GM19193 (cell line): ENCODE results near the gene ZIC4.

Experiments used
- POLR2A ChIP-seq: IDR thresholded peaks from 4 replicates; pipeline ENCODE4 v1.6.1; 2011; ENCODE audit not compliant: insufficient read depth, insufficient read length; ENCODE audit errors: extremely low read depth

Gene ZIC4

DNA sequence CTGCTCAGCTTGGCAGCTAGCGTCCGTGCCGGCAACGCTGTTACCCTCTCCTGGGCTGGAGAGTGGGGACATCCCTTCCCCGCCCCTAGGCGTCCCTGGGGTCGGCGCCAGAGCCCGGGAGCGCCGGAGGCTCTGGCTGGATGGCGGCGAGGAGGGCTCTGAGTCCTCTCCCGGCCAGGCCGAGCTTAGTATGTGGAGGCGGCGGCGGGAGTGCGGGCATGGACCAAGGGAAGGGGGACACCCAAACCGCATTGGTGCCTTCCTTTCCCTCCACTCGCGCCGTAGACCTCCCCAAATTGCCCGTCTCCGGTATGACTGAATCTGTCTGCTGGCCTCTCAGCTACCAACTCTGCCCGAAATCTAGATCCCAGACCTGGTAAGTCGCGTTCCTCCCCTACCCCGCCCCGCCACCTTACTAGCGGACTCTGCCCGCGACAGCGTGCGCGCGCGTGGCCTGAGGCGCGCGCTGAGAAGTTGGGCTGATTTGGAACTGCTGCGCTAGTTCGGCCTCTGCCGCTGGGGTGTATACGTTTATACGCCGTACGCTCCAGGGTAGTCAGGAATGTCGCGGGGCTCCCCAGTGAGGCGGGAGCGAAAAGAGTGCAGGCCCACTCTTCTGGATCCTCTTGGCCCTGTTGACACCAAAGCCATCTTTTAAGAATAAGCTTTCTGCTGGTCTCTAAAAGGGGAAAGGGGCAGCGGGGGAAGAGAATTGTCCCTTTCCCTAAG lies 15.0 kb upstream of the ZIC4 start:
- no peak for TF ChIP-seq POLR2A

DNA sequence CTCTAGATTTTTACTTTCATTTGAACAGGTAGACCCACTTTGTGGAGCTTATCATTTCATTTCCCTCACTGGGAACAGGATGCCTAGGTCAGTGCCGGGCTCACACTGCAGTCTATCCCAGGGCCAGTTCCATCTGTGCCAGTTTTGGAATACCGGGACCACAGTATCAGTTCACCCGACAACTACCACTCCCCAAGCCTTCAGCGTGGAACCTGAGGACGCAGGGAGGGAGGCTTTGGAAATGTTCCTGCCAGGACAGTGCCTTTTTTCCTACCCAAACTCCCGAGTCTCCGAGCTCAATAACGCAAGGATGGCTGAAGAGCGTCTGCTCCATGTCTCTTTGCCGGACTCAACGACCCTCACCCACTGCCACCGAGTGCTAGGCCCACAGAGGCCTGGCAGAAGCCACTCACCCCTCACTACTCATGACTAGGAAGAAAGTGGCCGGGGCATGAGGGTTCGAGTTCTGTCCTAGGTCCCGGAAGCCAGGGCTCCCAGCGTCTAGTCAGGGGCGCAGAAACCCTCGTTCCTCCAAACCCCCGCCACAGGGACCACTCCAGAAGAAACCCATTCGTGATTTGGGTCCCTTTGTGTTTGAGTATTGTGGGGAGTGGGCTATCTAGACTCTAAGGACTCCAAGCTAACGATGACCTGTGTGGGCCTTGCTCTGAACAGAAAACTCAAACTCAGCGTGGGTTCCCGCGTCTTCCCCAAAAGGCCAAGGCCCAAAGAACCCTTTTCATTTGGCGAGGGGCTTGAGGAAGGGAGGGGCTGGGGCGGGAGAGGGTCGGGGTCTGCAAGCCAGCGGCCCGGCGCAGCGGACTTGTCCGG lies 14.2 kb upstream of the ZIC4 start:
- no peak for TF ChIP-seq POLR2A

DNA sequence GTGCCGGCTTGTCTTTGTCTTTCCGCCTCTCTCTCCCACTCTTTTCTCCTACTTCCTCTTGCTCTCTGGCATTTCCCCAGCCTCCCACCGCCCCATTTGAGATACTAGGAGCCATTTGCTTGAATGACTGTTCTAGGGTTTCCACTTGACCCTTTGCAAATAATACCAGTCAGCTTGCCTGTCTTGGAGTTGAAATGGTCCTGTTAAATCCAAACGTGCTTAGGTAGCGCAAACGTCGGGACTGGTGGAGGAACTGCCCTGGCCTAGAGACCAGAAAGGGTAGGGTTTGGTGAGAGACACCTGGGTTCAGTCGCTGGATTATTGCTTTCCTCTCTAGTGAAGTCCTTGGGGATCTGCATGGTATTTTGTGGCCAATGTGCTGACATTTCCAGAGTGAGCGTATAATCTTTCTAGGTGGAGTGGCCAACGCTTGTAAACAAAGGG lies 13.5 kb upstream of the ZIC4 start:
- no peak for TF ChIP-seq POLR2A

DNA sequence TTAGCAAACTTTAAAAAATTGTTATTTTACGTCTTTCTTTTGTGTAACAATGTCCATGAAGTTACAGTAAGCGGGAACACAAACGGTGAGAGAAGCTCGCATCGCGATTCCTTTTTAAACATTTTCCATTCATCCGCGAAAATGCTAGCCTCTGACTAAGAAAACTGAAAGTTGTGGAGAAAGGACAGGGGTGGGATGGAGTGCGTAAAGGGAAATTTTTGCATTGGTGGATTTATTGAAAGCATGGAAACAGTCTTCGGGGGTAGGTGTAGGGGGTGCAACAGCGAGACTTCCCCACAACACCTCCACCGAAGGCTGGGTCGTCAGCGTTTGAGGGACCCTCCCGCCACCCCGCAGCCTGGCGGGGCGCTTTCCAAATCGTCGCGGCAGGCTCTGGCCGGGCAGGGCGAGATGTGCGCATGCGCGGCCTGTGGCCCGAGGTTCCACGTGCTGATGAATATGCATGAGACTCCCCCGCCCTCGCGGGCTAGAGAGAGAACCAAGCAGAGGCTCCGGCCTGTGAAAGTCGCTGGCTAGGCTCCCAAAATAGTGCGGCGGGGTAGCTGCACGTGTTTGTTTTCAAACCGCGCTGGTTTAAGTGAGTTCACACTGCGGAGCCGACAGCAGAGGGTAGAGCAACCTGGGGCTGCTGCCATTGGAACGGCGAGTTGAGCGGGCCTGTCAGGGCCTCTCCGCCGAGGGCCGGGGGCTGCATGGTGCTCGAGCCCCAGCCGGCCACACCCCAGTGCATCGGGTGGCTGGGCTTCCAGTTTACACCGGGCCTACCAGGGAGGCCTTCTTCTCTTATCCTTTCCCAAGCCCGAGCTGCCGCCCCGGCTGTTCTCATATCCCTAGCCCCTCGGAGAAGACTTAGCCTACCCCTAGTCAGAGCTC lies 12.7 kb upstream of the ZIC4 start:
- no peak for TF ChIP-seq POLR2A

DNA sequence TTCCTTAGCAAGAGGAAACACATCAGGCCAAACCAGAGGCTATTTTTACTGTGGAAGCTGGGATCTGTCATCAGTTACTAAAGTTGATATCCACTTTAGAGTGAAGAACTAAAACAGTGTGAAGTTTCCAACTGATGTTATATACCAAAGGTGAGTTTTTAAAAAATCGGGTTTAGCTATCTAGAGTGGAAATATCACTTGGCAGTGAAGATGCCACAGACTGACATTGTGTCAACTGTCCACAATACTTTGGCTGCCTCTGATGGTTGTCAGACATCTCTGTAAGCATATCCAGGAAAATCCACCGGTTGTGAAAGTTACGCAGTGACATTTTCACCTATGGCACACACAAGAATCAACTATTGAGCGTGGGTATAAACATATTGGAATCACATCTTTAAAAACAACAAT lies 12.0 kb upstream of the ZIC4 start:
- TF ChIP-seq POLR2A, result no peak

DNA sequence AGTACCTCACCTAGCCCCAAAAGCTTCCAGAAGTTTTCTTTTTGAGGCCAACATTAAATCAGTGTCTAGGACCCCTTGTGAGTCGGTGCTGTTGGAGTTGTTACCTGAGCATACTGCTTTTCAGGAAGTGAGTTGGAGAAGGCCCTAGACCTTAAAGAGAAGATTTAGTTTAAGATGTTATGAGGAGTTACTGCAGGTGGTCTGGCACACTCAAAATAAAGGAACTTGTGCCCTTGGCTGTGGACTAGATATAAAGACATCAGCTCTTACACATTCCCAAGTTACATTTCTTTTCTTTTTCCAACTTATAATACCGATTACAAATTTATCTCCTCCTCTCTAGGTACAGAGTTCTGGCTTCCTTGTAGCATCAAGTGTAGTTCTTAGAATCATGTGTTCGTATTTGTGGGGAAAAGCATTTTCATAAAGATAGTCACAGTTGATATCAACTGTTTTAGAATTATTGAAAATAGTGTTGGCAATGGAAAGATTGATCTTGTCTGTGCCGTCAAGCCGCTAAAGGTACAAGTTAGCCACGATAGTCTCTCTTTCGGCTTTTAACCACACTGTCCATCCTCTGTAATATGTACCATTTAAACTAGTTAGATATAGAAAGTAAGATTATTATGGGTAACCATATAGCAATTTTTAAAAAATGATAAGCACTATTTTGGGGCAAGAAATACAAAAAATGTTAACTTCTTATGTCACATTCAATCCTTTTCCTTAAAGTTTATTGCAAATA lies 11.4 kb upstream of the ZIC4 start:
- TF ChIP-seq POLR2A, result no peak

DNA sequence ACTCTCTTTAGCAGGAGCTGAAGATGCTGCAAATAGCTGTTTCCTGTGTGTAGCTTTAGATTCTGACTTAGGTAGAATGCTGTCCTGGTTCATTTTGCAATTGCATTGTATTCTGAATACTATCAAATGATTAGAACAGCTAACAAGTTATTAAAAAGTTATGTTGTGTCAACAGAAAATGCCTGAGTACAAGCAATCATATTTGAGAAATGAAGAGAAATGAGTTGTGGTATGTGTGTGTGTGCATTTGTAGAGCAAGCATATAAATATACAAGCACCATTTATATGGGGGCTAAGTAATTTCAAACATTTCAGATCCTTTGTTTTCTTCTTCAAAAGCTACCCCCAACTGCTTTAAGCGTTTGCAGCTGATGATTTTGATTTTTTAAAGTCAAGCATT lies 10.6 kb upstream of the ZIC4 start:
- TF ChIP-seq POLR2A, result no peak

DNA sequence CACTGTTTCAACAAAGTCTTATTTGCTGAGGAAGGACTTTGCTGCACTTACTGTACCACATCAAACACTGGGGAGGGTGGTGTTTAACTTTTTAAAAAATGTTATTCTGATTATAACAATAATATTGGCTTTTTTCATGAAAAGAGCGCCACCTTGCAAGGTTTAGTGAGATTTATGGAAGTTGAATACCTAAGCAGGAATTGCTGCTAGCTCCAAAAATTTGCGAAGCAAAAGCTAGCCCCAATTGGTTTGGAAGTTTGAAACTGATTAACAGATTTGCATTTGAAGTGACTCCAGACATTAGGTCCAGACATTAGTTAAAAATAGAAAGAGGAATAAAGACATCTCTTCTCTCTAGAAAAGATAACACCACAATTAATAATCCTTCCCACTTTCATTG lies 9.5 kb upstream of the ZIC4 start:
- no peak for TF ChIP-seq POLR2A

DNA sequence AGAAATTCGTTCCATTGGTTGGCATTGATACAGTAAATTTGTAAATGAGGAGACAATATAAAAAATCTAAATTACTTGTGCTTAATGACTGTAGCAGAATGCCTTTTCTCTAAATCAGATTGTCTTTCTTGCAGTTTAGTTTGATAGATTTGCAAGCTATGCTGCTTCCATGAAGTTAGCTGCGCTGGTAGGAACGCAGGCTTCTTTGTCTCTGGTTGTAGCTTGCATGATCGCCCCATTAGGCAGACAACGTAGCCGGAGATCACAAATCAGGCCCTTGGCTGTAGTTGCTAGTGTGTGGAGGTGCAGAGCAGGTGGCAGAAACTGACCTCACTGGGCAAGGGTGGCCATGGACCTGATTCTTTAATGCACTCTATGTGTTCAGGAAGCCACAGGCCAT lies 8.9 kb upstream of the ZIC4 start:
- TF ChIP-seq POLR2A, result no peak

DNA sequence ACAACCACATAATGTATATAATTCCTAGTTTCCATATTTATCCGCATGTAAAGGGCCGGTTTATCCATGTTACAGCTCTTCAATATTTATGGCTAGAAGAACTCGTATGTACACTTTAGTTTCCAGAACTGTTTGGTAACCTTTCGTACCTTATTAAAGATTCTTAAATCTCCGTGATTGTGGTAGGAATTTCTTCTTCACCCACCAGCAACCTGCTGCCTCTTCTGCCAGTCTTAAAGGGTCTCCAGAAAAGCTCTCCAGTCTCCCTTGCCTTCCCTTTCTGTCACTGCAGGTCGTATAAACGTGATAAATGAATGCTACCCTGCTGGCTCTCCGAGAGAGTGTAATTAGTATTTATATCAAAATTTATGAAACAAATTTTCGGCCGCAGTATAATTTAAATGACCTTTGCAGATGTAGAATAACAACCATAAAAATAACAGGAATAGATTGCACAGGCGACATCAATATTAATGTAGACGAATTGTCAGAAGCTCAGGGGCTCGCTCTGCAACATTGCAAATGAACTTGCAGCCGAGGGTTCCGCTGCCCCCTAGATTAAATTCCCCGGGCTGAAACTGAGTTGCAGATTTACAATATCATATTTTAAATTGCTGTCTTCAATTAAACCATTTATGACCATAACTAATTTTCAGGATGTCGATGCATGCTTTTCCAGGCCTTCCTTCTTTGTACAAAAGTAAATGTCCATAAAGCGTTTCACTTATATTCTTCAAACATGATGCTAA lies 8.2 kb upstream of the ZIC4 start:
- no peak for TF ChIP-seq POLR2A

DNA sequence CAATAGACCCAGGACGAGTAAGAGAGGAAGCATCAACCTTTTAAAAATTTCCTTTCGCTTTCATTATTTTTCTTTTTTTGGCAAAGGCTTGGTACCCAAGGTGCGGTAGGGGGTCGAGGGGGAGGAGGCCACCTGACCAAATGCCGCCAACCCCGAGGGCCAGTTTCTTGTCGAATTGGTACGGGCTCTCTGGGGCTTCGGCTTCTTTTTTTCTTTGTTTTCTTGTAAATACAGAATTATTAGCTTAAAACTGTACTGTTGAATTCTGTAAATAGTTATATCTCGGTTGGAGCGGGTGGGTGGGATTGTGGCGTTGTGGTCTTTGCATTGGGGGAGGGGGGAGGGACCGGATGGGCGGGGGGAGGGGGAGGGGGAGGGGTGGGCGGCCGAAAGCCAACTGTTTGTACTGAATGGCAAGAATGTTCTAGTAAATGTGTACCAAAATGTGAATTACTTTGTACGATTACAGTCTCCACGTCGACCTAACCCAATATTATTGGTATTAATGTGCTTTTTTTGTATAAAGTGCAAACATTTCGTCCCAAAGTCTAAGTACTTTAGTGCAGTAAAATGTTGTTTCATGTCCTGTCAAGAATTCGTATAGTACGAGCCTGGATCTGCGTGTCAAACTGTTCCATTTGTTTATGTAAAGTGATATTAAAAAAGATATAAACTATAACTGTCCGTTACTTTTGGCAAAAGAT lies 7.5 kb upstream of the ZIC4 start:
- no peak for TF ChIP-seq POLR2A

DNA sequence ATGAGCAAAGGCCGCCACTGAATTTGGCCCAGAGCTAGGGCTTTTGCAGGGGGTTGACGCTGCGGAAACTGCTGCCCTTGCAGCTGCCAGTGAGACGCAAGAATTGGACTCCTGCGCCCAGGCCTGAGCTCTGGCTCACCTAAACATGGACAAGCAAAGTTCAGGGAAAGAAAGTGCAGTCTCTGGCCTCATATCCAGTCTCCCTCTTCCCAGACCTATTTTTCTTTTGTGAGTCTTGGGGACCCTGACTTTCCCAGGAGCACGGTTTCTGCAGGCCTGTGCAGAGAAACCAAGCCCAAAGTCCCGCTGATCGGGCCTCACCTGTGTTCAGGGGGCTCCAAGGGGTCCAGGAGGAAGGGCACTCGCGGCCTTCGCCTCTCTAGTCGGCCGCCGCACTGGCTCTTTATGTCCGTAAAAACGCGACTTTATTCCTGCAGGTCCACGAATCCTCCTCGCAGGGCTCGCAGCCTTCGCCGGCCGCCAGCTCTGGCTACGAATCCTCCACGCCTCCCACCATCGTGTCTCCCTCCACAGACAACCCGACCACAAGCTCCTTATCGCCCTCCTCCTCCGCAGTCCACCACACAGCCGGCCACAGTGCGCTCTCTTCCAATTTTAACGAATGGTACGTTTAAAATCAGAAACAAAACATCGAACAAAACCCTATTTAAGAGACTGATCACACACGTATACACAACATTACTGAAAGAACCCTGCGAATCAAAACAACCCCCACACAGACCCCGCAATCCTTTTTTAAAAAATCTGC lies 6.8 kb upstream of the ZIC4 start:
- TF ChIP-seq POLR2A, result no peak
